Keratinocyte (primary cell): Measurements from ENCODE around the gene EIF4G1. TPM values are rescaled to one million over a fixed set of nuclear protein-coding genes. Genes with fewer than 3 reads are reported as not detected.

Experiments
- DNase-seq: peaks from one replicate; pipeline ENCODE4 v3.0.0-alpha.2; 2011; ENCODE audit warnings: low read depth, missing footprints, low spot score
- FAIRE-seq: peaks from 2 replicates; lab custom pipeline; 2011; peaks lifted over from hg19 to GRCh38; lab: Jason Lieb, UNC
- H2AFZ ChIP-seq: 2 replicates; pipeline ENCODE4 v1.6.0; 2012; ENCODE audit warnings: low read length, control low read depth, inconsistent platforms; ENCODE audit not compliant: control insufficient read depth
- H3K27ac ChIP-seq: 2 replicates; pipeline ENCODE4 v1.5.1; 2011; ENCODE audit warnings: low read length; ENCODE audit not compliant: control insufficient read depth, insufficient read depth
- H3K27me3 ChIP-seq: 3 replicates; pipeline ENCODE4 v1.6.0; 2011; ENCODE audit warnings: low read length; ENCODE audit not compliant: control insufficient read depth, insufficient read depth; ENCODE audit errors: extremely low read depth
- H3K36me3 ChIP-seq, 2 experiments: 2 replicates in 1 of 2; 3 replicates in 1 of 2; pipeline ENCODE4 v1.5.1; 2011; ENCODE audit warnings: low read length in 2 of 2, mild to moderate bottlenecking in 1 of 2; ENCODE audit not compliant: control insufficient read depth in 2 of 2, insufficient read depth in 2 of 2; ENCODE audit errors: extremely low read depth in 1 of 2
- H3K4me1 ChIP-seq: 3 replicates; pipeline ENCODE4 v1.5.1; 2011; ENCODE audit warnings: low read length; ENCODE audit not compliant: control insufficient read depth, insufficient read depth; ENCODE audit errors: extremely low read depth
- H3K4me2 ChIP-seq: 3 replicates; pipeline ENCODE4 v1.6.0; 2011; ENCODE audit warnings: low read depth, low read length; ENCODE audit not compliant: control insufficient read depth, insufficient read depth; ENCODE audit errors: extremely low read depth
- H3K4me3 ChIP-seq, 3 experiments: fragments of 200-600 bp in 1 of 3; sonication (generic) in 1 of 3; 2 replicates in 2 of 3; 3 replicates in 1 of 3; pipeline ENCODE4 v1.5.1; 2011 to 2016; ENCODE audit warnings: low read length in 3 of 3, mild to moderate bottlenecking in 3 of 3, control low read depth in 2 of 3, inconsistent platforms in 1 of 3, low read depth in 1 of 3, mixed read lengths in 1 of 3, mixed run types in 1 of 3, moderate library complexity in 1 of 3; ENCODE audit not compliant: control insufficient read depth in 2 of 3, insufficient read depth in 2 of 3; ENCODE audit errors: extremely low read depth in 1 of 3
- H3K79me2 ChIP-seq: 2 replicates; pipeline ENCODE4 v1.6.0; 2012; ENCODE audit warnings: low read length; ENCODE audit not compliant: control insufficient read depth, insufficient read depth
- H3K9ac ChIP-seq: 3 replicates; pipeline ENCODE4 v1.6.0; 2011; ENCODE audit warnings: low read length; ENCODE audit not compliant: control insufficient read depth, insufficient read depth; ENCODE audit errors: extremely low read depth
- H3K9me1 ChIP-seq: 3 replicates; pipeline ENCODE4 v1.6.0; 2011; ENCODE audit warnings: low read length; ENCODE audit not compliant: control insufficient read depth, insufficient read depth; ENCODE audit errors: extremely low read depth
- H3K9me3 ChIP-seq: 2 replicates; pipeline ENCODE4 v1.5.1; 2012; ENCODE audit warnings: low read depth, low read length; ENCODE audit not compliant: control insufficient read depth
- H4K20me1 ChIP-seq: 3 replicates; pipeline ENCODE4 v1.6.0; 2011; ENCODE audit warnings: low read length; ENCODE audit not compliant: control insufficient read depth, insufficient read depth; ENCODE audit errors: extremely low read depth
- EZH2 ChIP-seq: IDR thresholded peaks from one replicate; pipeline ENCODE4 v1.6.1; 2012; ENCODE audit warnings: inconsistent platforms, mild to moderate bottlenecking, low read length, moderate library complexity
- dilution Hi-C: fragments of 300-500 bp; cut with MboI; formaldehyde crosslinking; loops from one replicate; pipeline ENCODE4 v1.7.0; 2020; ENCODE audit warnings: low sequenced_read_pairs; ENCODE audit not compliant: extremely low pct_ligation_motif_present
- polyA plus RNA-seq, 5 experiments: library from polyadenylated mRNA; depleted of rRNA in 3 of 5; stranded (reverse) in 3 of 5; stranded (forward) in 1 of 5; unstranded in 1 of 5; fragments of >200 nt; gene quantifications; 1 replicate in 1 of 5; 2 replicates in 3 of 5; 3 replicates in 1 of 5; pipeline versions ENCODE4 v1.2.1 to v1.2.3, GENCODE V29; 2011 to 2012; ENCODE audit warnings: missing spikeins in 2 of 5, low read depth in 1 of 5, low replicate concordance in 1 of 5
- TF ChIP-seq, protein P1 (sequence below), 3 experiments: IDR thresholded peaks in 1 of 3; conservative IDR thresholded peaks in 1 of 3; optimal IDR thresholded peaks in 1 of 3; 2 replicates in 2 of 3; 3 replicates in 1 of 3; pipeline versions ENCODE3 to v1.5.1; 2011; ENCODE audit warnings: low read length in 3 of 3, mild to moderate bottlenecking in 3 of 3, moderate library complexity in 2 of 3, control low read depth in 1 of 3, inconsistent platforms in 1 of 3; ENCODE audit not compliant: insufficient read depth in 2 of 3; ENCODE audit errors: extremely low read depth in 1 of 3

Gene EIF4G1
- polyA plus RNA-seq, 1 donor (not counting 4 experiments of a cell fraction or from before 2014, with no cell fraction given) = 225 TPM

DNA sequence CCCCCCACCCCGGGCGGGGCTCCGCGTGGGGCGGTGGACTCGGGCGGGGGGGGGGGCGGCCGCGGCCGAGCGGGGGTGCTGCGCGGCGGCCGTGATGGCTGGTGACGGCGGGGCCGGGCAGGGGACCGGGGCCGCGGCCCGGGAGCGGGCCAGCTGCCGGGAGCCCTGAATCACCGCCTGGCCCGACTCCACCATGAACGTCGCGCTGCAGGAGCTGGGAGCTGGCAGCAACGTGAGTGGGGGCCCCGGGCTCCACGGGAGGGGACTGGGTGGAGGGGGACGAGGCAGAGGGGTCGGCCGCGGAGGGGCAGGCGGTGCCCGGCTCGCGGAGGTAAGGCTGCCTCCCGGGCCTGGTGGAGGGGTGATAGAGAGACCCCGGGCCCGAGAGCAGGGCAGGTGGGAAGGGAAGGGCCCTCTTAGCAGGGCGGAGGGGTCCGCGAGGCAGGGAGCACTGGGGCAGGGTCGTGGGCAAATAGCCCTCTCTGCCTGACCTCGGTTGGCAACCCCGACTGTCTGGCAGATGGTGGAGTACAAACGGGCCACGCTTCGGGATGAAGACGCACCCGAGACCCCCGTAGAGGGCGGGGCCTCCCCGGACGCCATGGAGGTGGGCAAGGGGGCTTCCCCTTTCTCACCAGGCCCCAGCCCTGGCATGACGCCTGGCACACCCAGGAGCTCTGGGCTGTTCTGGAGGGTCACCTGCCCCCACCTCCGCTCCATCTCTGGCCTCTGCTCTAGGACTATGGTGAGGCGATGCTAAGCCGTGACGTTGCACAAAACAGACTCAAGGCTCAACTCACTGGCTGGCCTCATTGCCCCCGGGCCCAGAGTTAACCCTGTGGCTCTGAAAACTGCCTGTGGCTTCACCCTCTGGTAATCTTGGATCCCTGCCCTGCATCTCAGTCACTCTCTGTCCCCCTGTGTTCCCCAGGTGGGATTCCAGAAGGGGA, 38.2 kb upstream of the EIF4G1 start, which contains the start of gene ECE2:
Gene ECE2 (plus strand): TSS at position 62 of the 950 bp plus-strand sequence. CDS start 132 bp downstream, at position 194.
- no peak within 1 kb of the TSS for H3K9ac ChIP-seq
- H3K4me3 ChIP-seq = no peak within 1 kb of the TSS
- H3K4me2 ChIP-seq = no peak within 1 kb of the TSS
- H3K9me3 ChIP-seq = no peaks in the 10 kb centered on the region
- H2AFZ ChIP-seq = no peak within 1 kb of the TSS
- H3K9me1 ChIP-seq = no peaks in the 10 kb centered on the region
- dilution Hi-C loops = no loop called here
- no peak for DNase-seq
- no peaks in the 10 kb centered on the region for H3K36me3 ChIP-seq
- H3K27me3 ChIP-seq = peaks cover 40% of the 10 kb centered on the region
- no peak within 1 kb of the TSS for H3K27ac ChIP-seq
- no peaks in the 10 kb centered on the region for H4K20me1 ChIP-seq
- TF ChIP-seq EZH2 = no peak
- TF ChIP-seq, protein P1, sequence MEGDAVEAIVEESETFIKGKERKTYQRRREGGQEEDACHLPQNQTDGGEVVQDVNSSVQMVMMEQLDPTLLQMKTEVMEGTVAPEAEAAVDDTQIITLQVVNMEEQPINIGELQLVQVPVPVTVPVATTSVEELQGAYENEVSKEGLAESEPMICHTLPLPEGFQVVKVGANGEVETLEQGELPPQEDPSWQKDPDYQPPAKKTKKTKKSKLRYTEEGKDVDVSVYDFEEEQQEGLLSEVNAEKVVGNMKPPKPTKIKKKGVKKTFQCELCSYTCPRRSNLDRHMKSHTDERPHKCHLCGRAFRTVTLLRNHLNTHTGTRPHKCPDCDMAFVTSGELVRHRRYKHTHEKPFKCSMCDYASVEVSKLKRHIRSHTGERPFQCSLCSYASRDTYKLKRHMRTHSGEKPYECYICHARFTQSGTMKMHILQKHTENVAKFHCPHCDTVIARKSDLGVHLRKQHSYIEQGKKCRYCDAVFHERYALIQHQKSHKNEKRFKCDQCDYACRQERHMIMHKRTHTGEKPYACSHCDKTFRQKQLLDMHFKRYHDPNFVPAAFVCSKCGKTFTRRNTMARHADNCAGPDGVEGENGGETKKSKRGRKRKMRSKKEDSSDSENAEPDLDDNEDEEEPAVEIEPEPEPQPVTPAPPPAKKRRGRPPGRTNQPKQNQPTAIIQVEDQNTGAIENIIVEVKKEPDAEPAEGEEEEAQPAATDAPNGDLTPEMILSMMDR (optimal IDR thresholded peaks at IDR 0.05 in 1 of 3, IDR thresholded peaks at IDR 0.05 in 1 of 3, conservative IDR thresholded peaks at IDR 0.05 in 1 of 3; ENCODE audit: extremely low read depth in 1 of 3, insufficient read depth in 2 of 3, low read length in 3 of 3) = no peak
- H3K4me1 ChIP-seq = no peaks in the 10 kb centered on the region
- no peak for FAIRE-seq
- H3K79me2 ChIP-seq = no peaks in the 10 kb centered on the region

DNA sequence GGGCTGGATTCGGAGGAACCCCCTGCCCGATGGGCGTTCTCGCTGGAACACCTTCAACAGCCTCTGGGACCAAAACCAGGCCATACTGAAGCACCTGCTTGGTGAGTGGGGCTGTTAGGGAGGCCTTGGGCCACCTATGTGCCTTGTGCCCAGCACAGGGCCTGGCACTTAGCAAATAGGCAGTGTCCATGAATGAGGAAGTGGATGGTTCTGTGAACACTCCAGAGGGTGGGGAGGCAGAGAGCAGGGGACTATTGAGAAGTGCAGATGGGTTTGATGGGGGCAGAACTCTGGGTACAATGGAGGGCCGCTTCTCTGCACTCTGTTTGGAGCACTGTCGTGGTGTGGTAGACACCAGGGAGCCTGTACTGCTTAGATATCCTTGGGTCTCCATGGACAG, 37.0 kb upstream of the EIF4G1 start:
- Histone ChIP-seq H2AFZ (no peak overlapping the region), H3K4me3 (no peak overlapping the region), H3K9me3 (no peaks in the 10 kb centered on the region), H3K4me2 (no peak overlapping the region), H3K36me3 (no peaks in the 10 kb centered on the region), H3K27me3 (peaks cover 40% of the 10 kb centered on the region), H3K4me1 (no peaks in the 10 kb centered on the region), H4K20me1 (no peaks in the 10 kb centered on the region), H3K79me2 (no peaks in the 10 kb centered on the region), H3K9ac (no peak overlapping the region), H3K27ac (no peak overlapping the region), H3K9me1 (no peaks in the 10 kb centered on the region)
- no peak for TF ChIP-seq EZH2
- TF ChIP-seq, protein P1 (optimal IDR thresholded peaks at IDR 0.05 in 1 of 3, IDR thresholded peaks at IDR 0.05 in 1 of 3, conservative IDR thresholded peaks at IDR 0.05 in 1 of 3; ENCODE audit: extremely low read depth in 1 of 3, insufficient read depth in 2 of 3, low read length in 3 of 3) = no peak
- no peak for DNase-seq
- no peak for FAIRE-seq
- dilution Hi-C loops = no loop called here
